ENCODE measurements around the gene SLC35E4.

- TF ChIP-seq CTCF (IDR thresholded peaks at IDR 0.05) (no peak), POLR2A (IDR thresholded peaks at IDR 0.05) (no peak)
Observed at GRCh38 chr22:30591191-30591587, 44.4 kb upstream of the SLC35E4 start.
